Epithelial cell of esophagus (primary cell): ENCODE results near the gene NDC80.

Experiments
- DNase-seq: peaks from one replicate; pipeline ENCODE4 v3.0.0; 2010; ENCODE audit warnings: low read depth
- H3K4me3 ChIP-seq: 2 replicates; pipeline ENCODE4 v1.5.1; 2011; ENCODE audit warnings: mild to moderate bottlenecking, low read length, control low read depth
- CTCF ChIP-seq: IDR thresholded peaks from 2 replicates; pipeline ENCODE4 v1.5.1; 2011; ENCODE audit warnings: low read depth, mild to moderate bottlenecking, low read length, control low read depth, inconsistent platforms; ENCODE audit not compliant: insufficient read depth; ENCODE audit errors: missing control alignments

The NDC80 gene

GRCh38 chr18:2617401-2617998 is 46.1 kb downstream of the NDC80 start:
- no peak for DNase-seq
- TF ChIP-seq CTCF, result no peak
- H3K4me3 ChIP-seq, result no peak overlapping the region

GRCh38 chr18:2618009-2618408 is 46.7 kb downstream of the NDC80 start:
- TF ChIP-seq CTCF, result no peak
- no peak for DNase-seq
- H3K4me3 ChIP-seq, result no peak overlapping the region

GRCh38 chr18:2625217-2625616 is 53.9 kb downstream of the NDC80 start:
- DNase-seq, result no peak
- no peak for TF ChIP-seq CTCF
- no peak overlapping the region for H3K4me3 ChIP-seq

- no peak for TF ChIP-seq CTCF
- H3K4me3 ChIP-seq, result no peak overlapping the region
- DNase-seq, result peak; percentile 86
Observed at GRCh38 chr18:2627821-2628276, 56.5 kb downstream of the NDC80 start.

GRCh38 chr18:2629003-2629402 is 57.6 kb downstream of the NDC80 start:
- TF ChIP-seq CTCF, result no peak
- DNase-seq, result no peak
- no peak overlapping the region for H3K4me3 ChIP-seq

- no peak for TF ChIP-seq CTCF
Observed at GRCh38 chr18:2635586-2635985, 64.2 kb downstream of the NDC80 start.

GRCh38 chr18:2636126-2636631 is 64.8 kb downstream of the NDC80 start:
- DNase-seq, result no peak
- no peak overlapping the region for H3K4me3 ChIP-seq
- no peak for TF ChIP-seq CTCF

More at GRCh38 chr18:2635586-2635985, 64.2 kb downstream of the NDC80 start:
- H3K4me3 ChIP-seq, result no peak overlapping the region
- no peak for DNase-seq
